AG10803 (cell line): ENCODE results near the gene WNT2.

ENCODE experiments used
- DNase-seq: peaks from one replicate; pipeline ENCODE4 v3.0.0; 2010; ENCODE audit warnings: low read depth
- H3K4me3 ChIP-seq: 2 replicates; pipeline ENCODE4 v1.5.1; 2011; ENCODE audit warnings: mild to moderate bottlenecking, low read length, control low read depth
- TF ChIP-seq, protein P1 (sequence below): conservative IDR thresholded peaks from 2 replicates; pipeline ENCODE4 v1.5.1; 2011; ENCODE audit warnings: mild to moderate bottlenecking, low read length, control low read depth, inconsistent platforms

Gene WNT2

DNA sequence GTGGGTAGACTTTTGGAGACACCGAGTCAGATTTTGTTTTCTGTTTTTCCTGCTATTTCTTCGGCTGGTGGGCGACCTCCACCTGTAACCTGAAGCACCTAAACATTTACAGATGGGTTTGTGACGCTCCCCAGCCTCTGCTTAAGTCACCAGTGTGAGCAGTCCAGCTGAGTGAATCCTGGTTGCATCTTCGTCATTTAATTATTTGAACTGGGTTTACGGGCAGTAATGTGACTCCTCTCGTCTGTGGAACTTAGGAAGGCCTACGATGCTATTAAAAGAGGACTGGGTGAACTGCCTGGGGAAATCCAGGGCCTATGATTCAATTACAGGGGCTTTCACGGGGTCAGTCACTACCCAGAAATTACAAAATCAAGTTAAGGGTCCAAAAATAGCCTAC, 52.5 kb downstream of the WNT2 start:
- DNase-seq = no peak
- H3K4me3 ChIP-seq = no peak overlapping the region
- TF ChIP-seq, protein P1, sequence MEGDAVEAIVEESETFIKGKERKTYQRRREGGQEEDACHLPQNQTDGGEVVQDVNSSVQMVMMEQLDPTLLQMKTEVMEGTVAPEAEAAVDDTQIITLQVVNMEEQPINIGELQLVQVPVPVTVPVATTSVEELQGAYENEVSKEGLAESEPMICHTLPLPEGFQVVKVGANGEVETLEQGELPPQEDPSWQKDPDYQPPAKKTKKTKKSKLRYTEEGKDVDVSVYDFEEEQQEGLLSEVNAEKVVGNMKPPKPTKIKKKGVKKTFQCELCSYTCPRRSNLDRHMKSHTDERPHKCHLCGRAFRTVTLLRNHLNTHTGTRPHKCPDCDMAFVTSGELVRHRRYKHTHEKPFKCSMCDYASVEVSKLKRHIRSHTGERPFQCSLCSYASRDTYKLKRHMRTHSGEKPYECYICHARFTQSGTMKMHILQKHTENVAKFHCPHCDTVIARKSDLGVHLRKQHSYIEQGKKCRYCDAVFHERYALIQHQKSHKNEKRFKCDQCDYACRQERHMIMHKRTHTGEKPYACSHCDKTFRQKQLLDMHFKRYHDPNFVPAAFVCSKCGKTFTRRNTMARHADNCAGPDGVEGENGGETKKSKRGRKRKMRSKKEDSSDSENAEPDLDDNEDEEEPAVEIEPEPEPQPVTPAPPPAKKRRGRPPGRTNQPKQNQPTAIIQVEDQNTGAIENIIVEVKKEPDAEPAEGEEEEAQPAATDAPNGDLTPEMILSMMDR = no peak

DNA sequence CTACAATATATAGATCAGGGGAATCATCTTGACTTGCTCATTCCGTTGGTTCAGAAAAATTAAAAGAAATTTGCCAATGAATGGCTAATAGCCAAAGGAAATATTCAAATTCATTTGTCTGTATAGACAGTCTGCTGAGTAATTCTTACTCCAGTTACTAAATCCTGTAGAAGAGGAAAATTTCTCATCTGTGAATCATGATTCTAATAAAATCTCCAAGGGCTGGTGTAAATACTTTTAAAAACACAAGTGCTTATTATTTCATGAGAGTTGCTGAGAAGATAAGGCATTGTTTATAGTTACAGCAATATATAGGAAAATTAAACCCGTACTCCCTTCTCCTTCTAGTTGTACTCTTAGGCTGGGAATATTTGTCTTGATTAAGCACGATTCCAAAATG, 53.0 kb downstream of the WNT2 start:
- peak; percentile 84 for DNase-seq

DNA sequence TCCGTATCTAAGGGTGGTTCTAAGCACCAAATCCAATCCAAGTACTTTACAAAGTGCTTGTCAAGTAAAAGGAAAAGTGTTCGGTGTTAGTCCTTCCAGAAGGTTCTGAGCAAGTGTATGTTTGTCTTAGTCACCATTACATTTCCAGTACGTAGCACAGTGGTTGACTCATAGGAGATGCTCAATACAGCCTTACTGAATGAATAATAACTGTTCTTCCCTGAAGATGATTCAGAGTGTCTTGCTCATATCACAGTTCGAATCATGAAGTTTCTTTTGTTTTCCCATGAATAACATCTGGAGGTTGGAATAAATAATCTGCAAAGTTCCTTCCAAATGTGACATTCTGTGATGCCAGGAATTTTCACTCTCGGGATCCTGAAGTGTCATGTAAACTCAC, 53.4 kb downstream of the WNT2 start:
- no peak overlapping the region for H3K4me3 ChIP-seq
- TF ChIP-seq, protein P1 = no peak
- peak; percentile 96 for DNase-seq

More for the DNA sequence above, 53.0 kb downstream of the WNT2 start:
- H3K4me3 ChIP-seq = no peak overlapping the region
- TF ChIP-seq, protein P1 = no peak

DNA sequence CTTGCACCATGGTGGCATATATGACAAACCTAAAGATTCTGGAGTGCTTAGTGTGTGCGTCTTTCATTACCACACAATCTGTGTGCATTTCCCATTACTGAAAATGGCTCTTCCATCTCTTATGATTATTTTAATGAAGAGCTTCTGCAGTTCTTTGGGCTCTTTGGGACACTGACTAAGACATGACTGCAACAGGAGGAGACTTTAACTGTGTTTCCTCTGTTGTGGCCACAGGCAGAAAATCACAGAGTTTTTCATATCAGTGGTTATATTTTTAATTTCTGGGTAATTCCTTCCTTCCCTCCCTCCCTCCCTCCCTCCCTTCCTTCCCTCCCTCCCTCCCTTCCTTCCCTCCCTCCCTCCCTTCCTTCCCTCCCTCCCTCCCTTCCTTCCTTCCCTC, 58.1 kb downstream of the WNT2 start:
- H3K4me3 ChIP-seq = no peak overlapping the region
- DNase-seq = no peak
- TF ChIP-seq, protein P1 = no peak

DNA sequence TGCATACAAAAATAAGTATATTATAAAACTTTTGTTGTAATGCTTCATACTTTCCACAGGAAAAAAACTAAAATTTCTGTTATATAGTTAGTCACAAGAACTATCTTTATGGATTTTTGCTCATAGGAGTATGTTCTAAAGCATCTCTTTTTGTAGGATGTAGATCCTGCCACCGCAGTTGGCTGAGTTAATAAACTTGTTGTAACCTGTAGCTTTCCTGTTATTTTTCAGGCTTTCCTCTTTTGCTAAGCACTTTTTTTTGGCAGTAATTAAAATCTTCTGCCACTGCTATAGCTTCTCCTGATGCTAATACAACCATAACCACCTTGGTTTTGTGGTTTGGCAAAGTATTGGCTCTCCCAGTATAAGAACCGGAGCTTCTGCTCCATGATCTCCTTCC, 60.3 kb downstream of the WNT2 start:
- TF ChIP-seq, protein P1 = no peak

DNA sequence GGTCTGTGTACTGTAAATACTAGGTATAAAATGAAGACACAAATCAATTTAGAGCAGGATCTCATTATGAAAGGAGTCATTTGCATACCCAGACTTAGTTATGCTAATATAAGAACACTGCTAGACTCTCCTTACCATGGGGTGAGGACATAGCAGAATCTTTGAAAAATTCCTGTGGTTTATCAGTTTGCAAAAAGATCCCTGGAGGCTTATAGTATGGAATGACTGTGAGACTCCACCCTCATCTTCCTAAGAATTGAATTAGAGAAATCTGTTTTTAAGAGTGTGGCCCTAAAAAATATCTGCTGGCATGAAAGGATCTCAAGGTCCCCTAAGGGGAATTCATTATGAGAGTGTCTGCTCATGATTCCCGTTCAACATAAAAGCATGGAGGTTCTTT, 63.2 kb downstream of the WNT2 start:
- no peak overlapping the region for H3K4me3 ChIP-seq
- TF ChIP-seq, protein P1 = no peak
- peak; percentile 84 for DNase-seq

More for the DNA sequence above, 60.3 kb downstream of the WNT2 start:
- H3K4me3 ChIP-seq = no peak overlapping the region
- DNase-seq = no peak

DNA sequence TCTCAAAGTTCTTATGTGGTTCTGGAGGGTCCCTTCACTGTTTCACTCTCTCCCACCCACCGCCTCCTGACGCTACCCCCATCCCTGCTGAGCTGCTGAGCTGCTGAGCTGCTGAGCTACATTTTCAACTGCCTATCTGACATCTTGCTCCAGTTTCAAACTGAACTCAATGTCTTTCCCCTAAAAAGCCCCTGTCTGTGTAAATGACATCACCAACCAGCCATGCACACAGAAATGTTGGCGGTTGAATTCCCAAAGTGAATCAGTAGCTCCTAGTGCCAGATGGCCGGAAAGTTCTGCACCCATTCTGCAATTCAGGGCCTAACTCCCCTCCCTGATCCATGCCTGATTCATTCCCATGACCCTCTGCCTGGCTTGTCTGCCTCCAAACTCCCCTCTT, 71.2 kb downstream of the WNT2 start:
- peak; percentile 94 for DNase-seq
- TF ChIP-seq, protein P1 = no peak
- H3K4me3 ChIP-seq = no peak overlapping the region
